Measurements from ENCODE around the gene ZDHHC7. TPM values are rescaled to one million over a fixed set of nuclear protein-coding genes. Genes with fewer than 3 reads are reported as not detected.

Gene ZDHHC7
- total RNA-seq, 1 experiment from 2014 or later: 39.9 TPM

GRCh38 chr16:85049706-85050305, 38.5 kb upstream of the ZDHHC7 start:
- RAD21 ChIA-PET (ENCODE audit: low non-redundant PET in 1 of 2, low total read pairs in 2 of 2, uncharacterized antibody in 2 of 2, unreplicated experiment in 2 of 2): no interaction called here
- TF ChIP-seq POLR2A (IDR thresholded peaks at IDR 0.05; ENCODE audit: borderline replicate concordance, extremely low read depth, insufficient read depth, insufficient read length): no peak
- no peak for TF ChIP-seq EGR1 (IDR thresholded peaks at IDR 0.05; ENCODE audit: low read depth)
- TF ChIP-seq FOSL1 (IDR thresholded peaks at IDR 0.05; ENCODE audit: low read depth): no peak
- TF ChIP-seq, protein P1, sequence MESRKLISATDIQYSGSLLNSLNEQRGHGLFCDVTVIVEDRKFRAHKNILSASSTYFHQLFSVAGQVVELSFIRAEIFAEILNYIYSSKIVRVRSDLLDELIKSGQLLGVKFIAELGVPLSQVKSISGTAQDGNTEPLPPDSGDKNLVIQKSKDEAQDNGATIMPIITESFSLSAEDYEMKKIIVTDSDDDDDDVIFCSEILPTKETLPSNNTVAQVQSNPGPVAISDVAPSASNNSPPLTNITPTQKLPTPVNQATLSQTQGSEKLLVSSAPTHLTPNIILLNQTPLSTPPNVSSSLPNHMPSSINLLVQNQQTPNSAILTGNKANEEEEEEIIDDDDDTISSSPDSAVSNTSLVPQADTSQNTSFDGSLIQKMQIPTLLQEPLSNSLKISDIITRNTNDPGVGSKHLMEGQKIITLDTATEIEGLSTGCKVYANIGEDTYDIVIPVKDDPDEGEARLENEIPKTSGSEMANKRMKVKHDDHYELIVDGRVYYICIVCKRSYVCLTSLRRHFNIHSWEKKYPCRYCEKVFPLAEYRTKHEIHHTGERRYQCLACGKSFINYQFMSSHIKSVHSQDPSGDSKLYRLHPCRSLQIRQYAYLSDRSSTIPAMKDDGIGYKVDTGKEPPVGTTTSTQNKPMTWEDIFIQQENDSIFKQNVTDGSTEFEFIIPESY (IDR thresholded peaks at IDR 0.05; ENCODE audit: extremely low read depth, insufficient replicate concordance, low read length): no peak
- no peak for TF ChIP-seq ZNF274 (IDR thresholded peaks at IDR 0.05; ENCODE audit: low read depth, low read length)
- no peak for TF ChIP-seq YY1 (IDR thresholded peaks at IDR 0.05; ENCODE audit: extremely low read depth, insufficient replicate concordance, low read depth, low read length)
- TF ChIP-seq TCF7L2 (IDR thresholded peaks at IDR 0.05; ENCODE audit: borderline replicate concordance, extremely low read depth, insufficient read depth, insufficient read length): no peak
- no peaks in the 10 kb centered on the region for H3K9me2 ChIP-seq (ENCODE audit: insufficient read depth)

More at GRCh38 chr16:85049706-85050305, 38.5 kb upstream of the ZDHHC7 start:
- POLR2A ChIA-PET: no interaction called here
- Histone ChIP-seq H3K4me3 (replicated peaks in 1 of 2; ENCODE audit: low read depth in 1 of 2, low read length in 2 of 2) (no peak overlapping the region), H3K36me3 (ENCODE audit: control insufficient read depth in 1 of 2, insufficient read depth in 2 of 2, low read length in 2 of 2) (no peaks in the 10 kb centered on the region), H3K9ac (ENCODE audit: low read length) (no peak overlapping the region), H3K4me2 (ENCODE audit: low read length) (no peak overlapping the region), H3K27ac (ENCODE audit: low read depth, low read length) (no peak overlapping the region), H3K9me3 (ENCODE audit: control insufficient read depth in 1 of 2, insufficient read depth in 1 of 2, low read depth in 1 of 2, low read length in 2 of 2) (no peaks in the 10 kb centered on the region), H2AFZ (ENCODE audit: low read depth, low read length, poor library complexity, severe bottlenecking) (no peak overlapping the region), H3K79me2 (ENCODE audit: insufficient read depth, low read length) (no peaks in the 10 kb centered on the region), H3K27me3 (ENCODE audit: insufficient read depth, low read length) (no peaks in the 10 kb centered on the region), H4K20me1 (ENCODE audit: insufficient read depth) (no peaks in the 10 kb centered on the region), H3K4me1 (ENCODE audit: control insufficient read depth in 1 of 2, insufficient read depth in 2 of 2, low read length in 2 of 2) (no peaks in the 10 kb centered on the region)
- CTCF ChIA-PET: no interaction called here
- no peak for ATAC-seq
- BruUV-seq (replicated peaks): no TSS peak
- intact Hi-C loops (cut with micrococcal nuclease): no loop called here
- DNase-seq (ENCODE audit: low read depth, low spot score): no peak
